Activated B cell treated with CpG ODN at 0.5 μM for 24 hours (primary cell): ENCODE data around the gene MYZAP. TPM values are rescaled to one million over a fixed set of nuclear protein-coding genes. Genes with fewer than 3 reads are reported as not detected.

Experiments
- ATAC-seq: fragments of 200-7000 bp; cut with Tn5 transposase; one replicate; pipeline ENCODE4 v1.10.0; 2021; ENCODE audit warnings: low read depth, mild to moderate bottlenecking, moderate library complexity
- CTCF ChIA-PET: fragments of 350-600 bp; sonication (Branson Sonifier 250); formaldehyde crosslinking; loops from one replicate; lab custom pipeline; 2021; ENCODE audit warnings: antibody characterized with exemption; lab: Charles Lee
- POLR2A ChIA-PET: fragments of 350-600 bp; sonication (Branson Sonifier 250); formaldehyde crosslinking; loops from one replicate; lab custom pipeline; 2021; ENCODE audit warnings: antibody characterized with exemption; lab: Charles Lee
- DNase-seq: peaks from one replicate; pipeline ENCODE4 v3.0.0; 2022
- H3K27ac Mint-ChIP-seq: one replicate; pipeline ENCODE4 v1.8.0; 2020; ENCODE audit warnings: mixed read lengths
- H3K27me3 Mint-ChIP-seq: one replicate; pipeline ENCODE4 v1.8.0; 2021; ENCODE audit warnings: mixed read lengths
- H3K36me3 Mint-ChIP-seq: one replicate; pipeline ENCODE4 v1.8.0; 2021; ENCODE audit warnings: low read depth, mixed read lengths
- H3K4me1 Mint-ChIP-seq: one replicate; pipeline ENCODE4 v1.8.0; 2021; ENCODE audit warnings: mixed read lengths
- H3K4me3 Mint-ChIP-seq: one replicate; pipeline ENCODE4 v1.8.0; 2020; ENCODE audit warnings: mild to moderate bottlenecking, mixed read lengths
- H3K9me3 Mint-ChIP-seq: one replicate; pipeline ENCODE4 v1.8.0; 2020; ENCODE audit warnings: mixed read lengths
- intact Hi-C: fragments of 100-400 bp; cut with micrococcal nuclease; formaldehyde crosslinking; loops from one replicate; pipeline ENCODE4 v1.15.1; 2024
- total RNA-seq: library from RNA; stranded (reverse); gene quantifications from 2 replicates; pipeline ENCODE4 v1.2.3, GENCODE V29; 2022
- TF ChIP-seq, protein P1 (sequence below): fragments of 200-600 bp; IDR thresholded peaks from one replicate; pipeline ENCODE4 v1.8.0; 2022; ENCODE audit warnings: antibody characterized with exemption, mild to moderate bottlenecking

MYZAP gene
- total RNA-seq, 1 donor from 2014 or later, result 1.00 TPM

DNA sequence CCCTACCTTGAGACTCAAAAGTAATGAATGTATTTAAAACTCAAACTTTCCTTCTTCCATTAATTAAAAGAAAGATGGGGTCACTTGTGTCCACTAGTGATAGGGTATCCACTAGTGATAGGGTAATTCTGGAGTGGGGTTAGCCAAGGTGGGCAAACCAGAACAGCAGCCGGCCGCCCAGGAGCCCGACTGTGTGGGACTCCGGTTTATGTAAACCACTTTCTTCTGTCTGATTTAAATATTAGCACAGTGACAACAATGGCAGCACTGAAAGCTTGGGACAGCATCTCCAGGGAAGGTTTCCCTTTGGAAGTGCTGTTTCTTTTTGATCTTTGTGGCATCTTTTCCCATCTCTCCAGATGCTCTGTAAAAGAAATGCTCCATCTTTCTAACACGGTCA is 722 bp downstream of the MYZAP start:
- peaks cover 45% of the 10 kb centered on the region for H3K4me1 Mint-ChIP-seq
- intact Hi-C loops, result no loop called here
- peaks cover 3% of the 10 kb centered on the region for H3K9me3 Mint-ChIP-seq
- TF ChIP-seq, protein P1, sequence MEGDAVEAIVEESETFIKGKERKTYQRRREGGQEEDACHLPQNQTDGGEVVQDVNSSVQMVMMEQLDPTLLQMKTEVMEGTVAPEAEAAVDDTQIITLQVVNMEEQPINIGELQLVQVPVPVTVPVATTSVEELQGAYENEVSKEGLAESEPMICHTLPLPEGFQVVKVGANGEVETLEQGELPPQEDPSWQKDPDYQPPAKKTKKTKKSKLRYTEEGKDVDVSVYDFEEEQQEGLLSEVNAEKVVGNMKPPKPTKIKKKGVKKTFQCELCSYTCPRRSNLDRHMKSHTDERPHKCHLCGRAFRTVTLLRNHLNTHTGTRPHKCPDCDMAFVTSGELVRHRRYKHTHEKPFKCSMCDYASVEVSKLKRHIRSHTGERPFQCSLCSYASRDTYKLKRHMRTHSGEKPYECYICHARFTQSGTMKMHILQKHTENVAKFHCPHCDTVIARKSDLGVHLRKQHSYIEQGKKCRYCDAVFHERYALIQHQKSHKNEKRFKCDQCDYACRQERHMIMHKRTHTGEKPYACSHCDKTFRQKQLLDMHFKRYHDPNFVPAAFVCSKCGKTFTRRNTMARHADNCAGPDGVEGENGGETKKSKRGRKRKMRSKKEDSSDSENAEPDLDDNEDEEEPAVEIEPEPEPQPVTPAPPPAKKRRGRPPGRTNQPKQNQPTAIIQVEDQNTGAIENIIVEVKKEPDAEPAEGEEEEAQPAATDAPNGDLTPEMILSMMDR, result no peak
- no peaks in the 10 kb centered on the region for H3K36me3 Mint-ChIP-seq
- H3K4me3 Mint-ChIP-seq, result peak overlapping the region; percentile 68
- H3K27me3 Mint-ChIP-seq, result peaks cover 3% of the 10 kb centered on the region
- ChIA-PET CTCF (no interaction called here), POLR2A (no interaction called here)
- ATAC-seq, result no peak
- H3K27ac Mint-ChIP-seq, result no peak overlapping the region
- DNase-seq, result no peak

- Mint-ChIP-seq H3K27me3 (peaks cover 3% of the 10 kb centered on the region), H3K36me3 (no peaks in the 10 kb centered on the region), H3K4me3 (peak overlapping the region; percentile 68), H3K9me3 (no peaks in the 10 kb centered on the region), H3K27ac (no peak overlapping the region), H3K4me1 (peaks cover 40% of the 10 kb centered on the region)
- intact Hi-C loops, result no loop called here
- no peak for DNase-seq
- ChIA-PET CTCF (no interaction called here), POLR2A (no interaction called here)
- TF ChIP-seq, protein P1, result no peak
- no peak for ATAC-seq
Measured at GRCh38 chr15:57592836-57593420, 1.2 kb downstream of the MYZAP start.

- DNase-seq, result no peak
- no peak for ATAC-seq
- Mint-ChIP-seq H3K4me1 (peaks cover 25% of the 10 kb centered on the region), H3K9me3 (no peaks in the 10 kb centered on the region), H3K27ac (no peak overlapping the region), H3K4me3 (no peak overlapping the region), H3K36me3 (no peaks in the 10 kb centered on the region), H3K27me3 (peaks cover 3% of the 10 kb centered on the region)
- intact Hi-C loops, result no loop called here
- ChIA-PET POLR2A (no interaction called here), CTCF (no interaction called here)
- TF ChIP-seq, protein P1, result no peak
Measured at GRCh38 chr15:57594479-57594878, 2.8 kb downstream of the MYZAP start.

- Mint-ChIP-seq H3K27me3 (peaks cover 3% of the 10 kb centered on the region), H3K9me3 (no peaks in the 10 kb centered on the region), H3K27ac (no peak overlapping the region), H3K4me3 (no peak overlapping the region), H3K4me1 (peaks cover 17% of the 10 kb centered on the region), H3K36me3 (no peaks in the 10 kb centered on the region)
- CTCF ChIA-PET, result no interaction called here
- no peak for DNase-seq
- POLR2A ChIA-PET, result no interaction called here
- intact Hi-C loops, result no loop called here
- no peak for ATAC-seq
- TF ChIP-seq, protein P1, result no peak
Measured at GRCh38 chr15:57595011-57595866, 3.5 kb downstream of the MYZAP start.

- Mint-ChIP-seq H3K27me3 (peaks cover 1% of the 10 kb centered on the region), H3K4me1 (peaks cover 10% of the 10 kb centered on the region), H3K27ac (no peak overlapping the region), H3K9me3 (no peaks in the 10 kb centered on the region), H3K36me3 (no peaks in the 10 kb centered on the region), H3K4me3 (no peak overlapping the region)
- no peak for ATAC-seq
- ChIA-PET POLR2A (no interaction called here), CTCF (no interaction called here)
- no peak for DNase-seq
- intact Hi-C loops, result no loop called here
- TF ChIP-seq, protein P1, result no peak
Measured at GRCh38 chr15:57596301-57596855, 4.7 kb downstream of the MYZAP start.
